GM21529 (cell line): ENCODE results near the gene TPP1.

Source experiments
- ATAC-seq: cut with Tn5 transposase; IDR thresholded peaks from one replicate; pipeline ENCODE4 v1.9.1; 2021; ENCODE audit not compliant: unreplicated experiment

TPP1 gene

GRCh38 chr11:6619004-6619745 lies at the start of gene TPP1:
TPP1 (minus strand) TSS chr11:6619422; CDS start chr11:6619400, 22 bp downstream.
- peak; percentile 99 for ATAC-seq

- ATAC-seq: peak; percentile 71
These were observed 48.6 kb upstream of the TPP1 start for GRCh38 chr11:6667733-6668374.

- ATAC-seq: no peak
These were observed 47.3 kb upstream of the TPP1 start for GRCh38 chr11:6666302-6667183.

GRCh38 chr11:6664551-6664950 lies 45.3 kb upstream of the TPP1 start:
- no peak for ATAC-seq

- ATAC-seq: no peak
These were observed 44.7 kb upstream of the TPP1 start for GRCh38 chr11:6663794-6664469.

GRCh38 chr11:6660712-6661111 lies 41.5 kb upstream of the TPP1 start:
- ATAC-seq: no peak

GRCh38 chr11:6658647-6659046 lies 39.4 kb upstream of the TPP1 start:
- no peak for ATAC-seq

- ATAC-seq: no peak
These were observed 38.1 kb upstream of the TPP1 start for GRCh38 chr11:6657346-6657745.

- ATAC-seq: no peak
These were observed 37.7 kb upstream of the TPP1 start for GRCh38 chr11:6656936-6657335.

GRCh38 chr11:6656584-6656915 lies 37.3 kb upstream of the TPP1 start:
- ATAC-seq: no peak

GRCh38 chr11:6655790-6656583 lies 36.8 kb upstream of the TPP1 start, which contains the start of gene DCHS1:
DCHS1 (minus strand) TSS chr11:6655809; CDS start chr11:6641613, 14,196 bp downstream.
- no peak for ATAC-seq

GRCh38 chr11:6655020-6655789 lies 36.0 kb upstream of the TPP1 start:
- ATAC-seq: no peak

GRCh38 chr11:6654281-6655019 lies 35.2 kb upstream of the TPP1 start:
- ATAC-seq: no peak

- ATAC-seq: no peak
These were observed 34.4 kb upstream of the TPP1 start for GRCh38 chr11:6653656-6654055.

- ATAC-seq: no peak
These were observed 33.9 kb upstream of the TPP1 start for GRCh38 chr11:6653097-6653496.

- ATAC-seq: no peak
These were observed 33.0 kb upstream of the TPP1 start for GRCh38 chr11:6652182-6652581.

GRCh38 chr11:6650980-6651379 lies 31.8 kb upstream of the TPP1 start:
- no peak for ATAC-seq

GRCh38 chr11:6650104-6650503 lies 30.9 kb upstream of the TPP1 start:
- ATAC-seq: no peak

- ATAC-seq: no peak
These were observed 29.3 kb upstream of the TPP1 start for GRCh38 chr11:6648501-6648900.
